ENCODE measurements around the gene TJP1. TPM values are rescaled to one million over a fixed set of nuclear protein-coding genes. Genes with fewer than 3 reads are reported as not detected.

TJP1 gene
- total RNA-seq, 1 experiment from 2014 or later, result 140 TPM

- Histone ChIP-seq H3K4me1 (ENCODE audit: insufficient read depth, low read length) (peaks cover 2% of the 10 kb centered on the region; the same call in 1 of the 2 replicates), H3K27me3 (ENCODE audit: insufficient read depth, low read length) (no peaks in the 10 kb centered on the region), H3K79me2 (ENCODE audit: insufficient read depth, low read length) (peaks cover 2% of the 10 kb centered on the region; the same call in 1 of the 2 replicates), H3T11ph (ENCODE audit: low read length) (no peak overlapping the region), H4K91ac (ENCODE audit: insufficient read length, low read depth, low read length) (no peak overlapping the region), H2BK120ac (ENCODE audit: low read depth, low read length, poor library complexity, severe bottlenecking) (no peak overlapping the region), H4K5ac (ENCODE audit: insufficient read length, low read depth, low read length) (no peak overlapping the region), H4K20me1 (ENCODE audit: control insufficient read depth, insufficient read depth, insufficient read length) (no peaks in the 10 kb centered on the region), H2AK5ac (ENCODE audit: insufficient read length, low read length) (no peak overlapping the region), H2BK5ac (ENCODE audit: insufficient read length, low read length) (no peak overlapping the region), H3K23me2 (ENCODE audit: insufficient read length, low read depth, low read length, poor library complexity, severe bottlenecking) (no peaks in the 10 kb centered on the region), H2AFZ (ENCODE audit: low read length) (no peak overlapping the region), H3K79me1 (ENCODE audit: insufficient read depth, low read depth, low read length, poor library complexity, severe bottlenecking) (peaks cover under 1% of the 10 kb centered on the region), H3K4ac (ENCODE audit: low read depth, low read length) (no peak overlapping the region), H3K18ac (ENCODE audit: insufficient read length, low read depth, low read length) (no peak overlapping the region), H3K9ac (ENCODE audit: extremely low read depth, insufficient read length, low read length) (no peak overlapping the region), H3K27ac (ENCODE audit: insufficient read length, low read depth, low read length) (no peak overlapping the region), H3K23ac (ENCODE audit: insufficient read length, low read depth, low read length) (no peak overlapping the region), H2BK12ac (ENCODE audit: insufficient read length, low read depth, low read length) (no peak overlapping the region), H2BK15ac (ENCODE audit: low read depth, low read length) (no peak overlapping the region), H3K56ac (ENCODE audit: insufficient read length, low read depth, low read length) (no peak overlapping the region), H3K9me3 (ENCODE audit: control insufficient read depth, low read depth, low read length) (no peaks in the 10 kb centered on the region), H4K8ac (replicated peaks; ENCODE audit: insufficient read length, low read depth, low read length) (no peak overlapping the region), H2BK20ac (ENCODE audit: low read depth, low read length, poor library complexity, severe bottlenecking) (no peak overlapping the region), H3K14ac (ENCODE audit: insufficient read depth, low read length) (no peak overlapping the region), H3K4me2 (ENCODE audit: insufficient read depth, insufficient read length, low read length) (no peak overlapping the region)
- no peak for DNase-seq
- peaks cover 11 to 28% (median 18%) of the 10 kb centered on the region in 3 experiments for H3K36me3 Mint-ChIP-seq (ENCODE audit: insufficient read depth in 1 of 3, low read depth in 3 of 3)
- no peaks in the 10 kb centered on the region for H3K27me3 Mint-ChIP-seq (ENCODE audit: low read depth)
- TF ChIP-seq, protein P1, sequence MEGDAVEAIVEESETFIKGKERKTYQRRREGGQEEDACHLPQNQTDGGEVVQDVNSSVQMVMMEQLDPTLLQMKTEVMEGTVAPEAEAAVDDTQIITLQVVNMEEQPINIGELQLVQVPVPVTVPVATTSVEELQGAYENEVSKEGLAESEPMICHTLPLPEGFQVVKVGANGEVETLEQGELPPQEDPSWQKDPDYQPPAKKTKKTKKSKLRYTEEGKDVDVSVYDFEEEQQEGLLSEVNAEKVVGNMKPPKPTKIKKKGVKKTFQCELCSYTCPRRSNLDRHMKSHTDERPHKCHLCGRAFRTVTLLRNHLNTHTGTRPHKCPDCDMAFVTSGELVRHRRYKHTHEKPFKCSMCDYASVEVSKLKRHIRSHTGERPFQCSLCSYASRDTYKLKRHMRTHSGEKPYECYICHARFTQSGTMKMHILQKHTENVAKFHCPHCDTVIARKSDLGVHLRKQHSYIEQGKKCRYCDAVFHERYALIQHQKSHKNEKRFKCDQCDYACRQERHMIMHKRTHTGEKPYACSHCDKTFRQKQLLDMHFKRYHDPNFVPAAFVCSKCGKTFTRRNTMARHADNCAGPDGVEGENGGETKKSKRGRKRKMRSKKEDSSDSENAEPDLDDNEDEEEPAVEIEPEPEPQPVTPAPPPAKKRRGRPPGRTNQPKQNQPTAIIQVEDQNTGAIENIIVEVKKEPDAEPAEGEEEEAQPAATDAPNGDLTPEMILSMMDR (conservative IDR thresholded peaks at IDR 0.05), result no peak
- H3K9me3 Mint-ChIP-seq, result no peaks in the 10 kb centered on the region; a peak in 1 of 5 replicates
- H3K27ac Mint-ChIP-seq, result no peak overlapping the region
- WGBS (ENCODE audit: extremely low coverage, insufficient read length, low lambda C conversion rate), result no CpG with 5 or more reads among the region's 4 CpGs
- peaks cover 11 to 20% of the 10 kb centered on the region in 2 experiments for H3K4me1 Mint-ChIP-seq
- H3K4me3 Mint-ChIP-seq, result no peak overlapping the region
These were observed 33.7 kb downstream of the TJP1 start for GRCh38 chr15:29788433-29789034.
